GM21717 (cell line): Measurements from ENCODE around the gene ATP2B1.

Source experiments
- ATAC-seq: cut with Tn5 transposase; IDR thresholded peaks from one replicate; pipeline ENCODE4 v1.9.1; 2021; ENCODE audit warnings: mild to moderate bottlenecking, moderate library complexity; ENCODE audit not compliant: unreplicated experiment

Gene ATP2B1

GRCh38 chr12:89544681-89545184 lies 163.9 kb downstream of the ATP2B1 start:
- ATAC-seq = no peak

DNA sequence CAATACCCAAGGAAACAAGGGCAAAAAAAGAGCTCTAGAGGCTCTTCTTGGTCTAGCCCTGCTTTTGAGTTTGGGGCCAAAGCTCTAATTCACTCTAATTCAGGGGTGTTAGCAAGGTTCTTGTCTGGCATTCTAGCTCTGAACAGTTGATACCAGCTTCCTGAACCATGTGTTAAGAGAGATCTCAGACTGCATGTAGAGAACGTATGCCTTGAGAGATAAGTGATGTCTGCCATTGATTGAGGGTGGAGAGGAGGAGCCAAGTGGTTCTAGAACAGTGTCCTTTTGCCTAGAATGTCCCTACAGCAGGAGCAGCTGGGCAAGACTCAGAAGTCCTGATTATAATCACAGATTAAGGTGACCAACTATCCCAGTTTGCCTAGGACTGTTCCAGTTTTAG lies 164.6 kb downstream of the ATP2B1 start:
- no peak for ATAC-seq

DNA sequence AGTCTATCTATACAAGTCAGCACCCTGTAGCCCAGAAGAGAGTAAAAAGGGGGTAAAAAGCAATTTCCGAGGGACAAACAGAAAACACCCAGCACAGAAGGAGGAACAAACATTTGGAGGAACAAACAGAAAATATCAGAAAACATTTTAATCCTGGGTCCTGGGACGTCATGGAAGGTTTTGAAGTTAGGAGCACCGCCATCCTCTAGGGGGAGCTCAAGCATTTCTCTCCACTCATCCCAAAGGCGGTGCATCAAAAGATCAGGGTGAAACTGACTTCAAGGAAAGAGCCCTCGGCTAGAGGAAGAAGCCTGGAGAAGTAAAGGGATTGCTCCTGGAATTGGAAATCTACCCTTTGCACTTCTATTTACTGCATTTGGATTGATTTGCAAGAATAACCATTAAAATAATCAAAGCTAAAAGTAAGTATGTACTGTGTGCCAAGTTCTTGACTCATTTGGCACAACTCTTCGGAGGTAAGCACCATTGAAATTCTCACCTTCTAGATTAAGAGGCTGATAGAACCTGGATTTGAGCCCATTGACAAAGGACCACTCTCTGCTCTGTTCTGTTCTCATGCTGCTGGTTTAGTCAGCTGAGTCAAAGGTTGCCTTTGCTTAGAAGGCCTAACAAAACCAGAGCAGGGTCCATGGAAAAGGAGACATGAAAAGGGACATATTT lies 165.6 kb downstream of the ATP2B1 start:
- ATAC-seq = peak; percentile 87

DNA sequence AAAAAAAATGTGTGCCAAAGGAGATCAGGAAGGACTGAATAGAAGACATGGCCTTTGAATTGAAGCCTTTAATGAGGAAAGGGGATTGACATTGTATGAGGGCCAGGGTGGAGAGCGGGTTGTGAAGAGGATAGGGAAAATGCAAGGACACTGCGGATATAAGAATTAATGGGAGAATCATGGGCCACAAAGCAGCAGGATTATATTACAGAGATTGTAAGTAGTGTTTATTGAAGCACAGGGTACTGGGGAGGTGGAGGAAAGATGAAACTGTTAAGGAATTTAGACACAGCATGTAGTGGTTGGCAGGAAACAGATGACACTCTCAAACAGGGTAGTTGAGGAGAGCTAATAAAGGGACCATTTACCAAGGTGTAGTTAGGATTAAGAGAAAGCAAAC lies 166.4 kb downstream of the ATP2B1 start:
- ATAC-seq = no peak

DNA sequence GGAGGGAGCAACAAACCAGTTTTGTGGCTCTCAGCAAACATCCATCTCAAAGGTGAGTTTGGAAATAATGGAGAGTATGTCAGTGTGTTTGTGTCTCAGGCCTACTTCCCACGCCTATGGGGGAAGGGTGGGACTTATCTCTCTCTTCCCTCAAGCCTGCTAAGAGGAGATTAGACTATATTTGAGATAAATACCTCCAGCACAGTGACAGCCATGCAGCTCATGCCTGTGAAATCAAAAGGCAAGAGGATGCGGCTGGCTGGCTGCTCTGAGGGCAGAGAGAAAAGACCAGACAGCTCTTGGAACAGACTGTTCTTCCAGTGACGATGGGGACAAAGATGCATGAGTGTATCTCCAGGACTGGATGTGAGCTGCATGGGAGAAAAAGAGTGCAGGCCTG lies 168.1 kb downstream of the ATP2B1 start:
- no peak for ATAC-seq

- ATAC-seq = no peak
These were observed 169.0 kb downstream of the ATP2B1 start for GRCh38 chr12:89539426-89540223.

DNA sequence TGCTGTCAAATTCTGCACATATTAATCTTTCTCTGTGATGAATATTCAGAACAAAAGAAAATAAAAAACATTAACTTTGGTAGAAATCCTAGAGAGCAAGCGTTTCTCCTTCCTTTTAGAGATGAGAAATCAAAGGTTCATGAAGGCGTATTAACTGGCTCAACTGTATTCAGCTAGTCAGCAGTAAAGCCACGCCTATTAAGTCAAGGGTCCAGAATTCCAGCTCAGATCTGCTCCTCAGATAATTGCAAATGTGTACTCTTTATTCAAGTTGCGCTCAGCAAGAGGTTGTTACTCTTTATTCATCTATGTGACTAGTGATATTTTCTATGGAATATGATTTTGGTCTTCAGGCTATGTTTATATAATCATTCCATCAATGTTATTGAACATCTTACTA lies 169.7 kb downstream of the ATP2B1 start:
- no peak for ATAC-seq
